WTC11 (cell line): ENCODE results near the gene KIAA1755. TPM values are rescaled to one million over a fixed set of nuclear protein-coding genes. Genes with fewer than 3 reads are reported as not detected.

Experiments used
- ATAC-seq: fragments of 200-7000 bp; cut with Tn5 transposase; 2 replicates; pipeline ENCODE4 v1.10.0; 2021; ENCODE audit warnings: mild to moderate bottlenecking, moderate library complexity
- CTCF ChIA-PET: fragments of 300-600 bp; sonication (Branson Sonifier 250); formaldehyde crosslinking; loops from one replicate; lab custom pipeline; 2021; ENCODE audit warnings: antibody characterized with exemption; lab: Charles Lee
- POLR2A ChIA-PET: fragments of 350-600 bp; sonication (Branson Sonifier 250); formaldehyde crosslinking; loops from one replicate; lab custom pipeline; 2021; ENCODE audit warnings: antibody characterized with exemption; lab: Charles Lee
- DNase-seq: peaks from one replicate; pipeline ENCODE4 v3.0.0; 2021; ENCODE audit warnings: low spot score
- H3K27ac Mint-ChIP-seq: 2 replicates; pipeline ENCODE4 v1.8.0; 2021; ENCODE audit warnings: mixed read lengths
- H3K27me3 Mint-ChIP-seq: 2 replicates; pipeline ENCODE4 v1.8.0; 2021; ENCODE audit warnings: low read depth, mild to moderate bottlenecking, moderate library complexity, mixed read lengths
- H3K36me3 Mint-ChIP-seq: 2 replicates; pipeline ENCODE4 v1.8.0; 2021; ENCODE audit warnings: mixed read lengths
- H3K4me1 Mint-ChIP-seq: 2 replicates; pipeline ENCODE4 v1.8.0; 2022; ENCODE audit warnings: mixed read lengths
- H3K4me3 Mint-ChIP-seq: 2 replicates; pipeline ENCODE4 v1.8.0; 2021; ENCODE audit warnings: mild to moderate bottlenecking, moderate library complexity, mixed read lengths
- H3K9me3 Mint-ChIP-seq: 2 replicates; pipeline ENCODE4 v1.8.0; 2021; ENCODE audit warnings: mixed read lengths
- CBFB ChIP-seq: sonication (generic); formaldehyde crosslinking; IDR thresholded peaks from 2 replicates; pipeline ENCODE4 v1.8.1; 2022; ENCODE audit warnings: mild to moderate bottlenecking, low read depth, missing genetic modification reagents
- FOXK1 ChIP-seq: sonication (generic); formaldehyde crosslinking; IDR thresholded peaks from 2 replicates; pipeline ENCODE4 v1.8.0; 2022; ENCODE audit warnings: mild to moderate bottlenecking, moderate library complexity, missing genetic modification reagents
- FOXP1 ChIP-seq: sonication (generic); formaldehyde crosslinking; IDR thresholded peaks from 2 replicates; pipeline ENCODE4 v1.8.0; 2022; ENCODE audit warnings: missing genetic modification reagents, mild to moderate bottlenecking, moderate library complexity, borderline replicate concordance
- JAZF1 ChIP-seq: fragments of 250-450 bp; sonication (Bioruptor Pico); IDR thresholded peaks from 2 replicates; pipeline ENCODE4 v1.9.0; 2021; ENCODE audit warnings: moderate library complexity, mild to moderate bottlenecking, inconsistent platforms
- MXD4 ChIP-seq: fragments of 250-450 bp; sonication (Bioruptor Pico); IDR thresholded peaks from 2 replicates; pipeline ENCODE4 v1.8.0; 2021; ENCODE audit warnings: mild to moderate bottlenecking, moderate library complexity, borderline replicate concordance
- OVOL2 ChIP-seq: fragments of 250-450 bp; sonication (Bioruptor Pico); IDR thresholded peaks from 2 replicates; pipeline ENCODE4 v1.9.0; 2021; ENCODE audit warnings: mild to moderate bottlenecking, borderline replicate concordance
- RELA ChIP-seq: sonication (generic); formaldehyde crosslinking; IDR thresholded peaks from 2 replicates; pipeline ENCODE4 v1.8.1; 2022; ENCODE audit warnings: missing genetic modification reagents, mild to moderate bottlenecking, borderline replicate concordance
- RORB ChIP-seq: fragments of 250-450 bp; sonication (Bioruptor Pico); IDR thresholded peaks from 2 replicates; pipeline ENCODE4 v1.9.0; 2021; ENCODE audit warnings: mild to moderate bottlenecking
- SP1 ChIP-seq: sonication (generic); formaldehyde crosslinking; conservative IDR thresholded peaks from 2 replicates; pipeline ENCODE4 v1.8.1; 2022; ENCODE audit warnings: missing genetic modification reagents
- TEAD4 ChIP-seq: sonication (generic); formaldehyde crosslinking; IDR thresholded peaks from 2 replicates; pipeline ENCODE4 v1.8.0; 2022; ENCODE audit warnings: mild to moderate bottlenecking, missing genetic modification reagents
- ZBTB21 ChIP-seq: sonication (generic); formaldehyde crosslinking; IDR thresholded peaks from 2 replicates; pipeline ENCODE4 v1.8.1; 2023; ENCODE audit warnings: mild to moderate bottlenecking, missing genetic modification reagents, borderline replicate concordance
- ZNF423 ChIP-seq: fragments of 250-450 bp; sonication (Bioruptor Pico); IDR thresholded peaks from 2 replicates; pipeline ENCODE4 v2.1.2; 2022; ENCODE audit warnings: mild to moderate bottlenecking, moderate library complexity
- total RNA-seq: library from RNA; stranded (reverse); gene quantifications from 3 replicates; pipeline ENCODE4 v1.2.3, GENCODE V29; 2021
- TF ChIP-seq, protein P1 (sequence below): sonication (generic); formaldehyde crosslinking; IDR thresholded peaks from 2 replicates; pipeline ENCODE4 v1.8.0; 2022; ENCODE audit warnings: mild to moderate bottlenecking, missing genetic modification reagents
- TF ChIP-seq, protein P2 (sequence below): sonication (generic); formaldehyde crosslinking; IDR thresholded peaks from 2 replicates; pipeline ENCODE4 v1.8.1; 2022; ENCODE audit warnings: mild to moderate bottlenecking, moderate library complexity, missing genetic modification reagents
- TF ChIP-seq, protein P3 (sequence below): fragments of 250-450 bp; sonication (Bioruptor Pico); IDR thresholded peaks from 2 replicates; pipeline ENCODE4 v1.8.0; 2021; ENCODE audit warnings: mild to moderate bottlenecking
- TF ChIP-seq, protein P4 (sequence below): sonication (generic); formaldehyde crosslinking; IDR thresholded peaks from 2 replicates; pipeline ENCODE4 v1.8.1; 2023; ENCODE audit warnings: mild to moderate bottlenecking, missing genetic modification reagents, moderate library complexity
- TF ChIP-seq, protein P5 (sequence below): fragments of 250-450 bp; sonication (Bioruptor Pico); IDR thresholded peaks from 2 replicates; pipeline ENCODE4 v1.9.0; 2021; ENCODE audit warnings: mild to moderate bottlenecking
- TF ChIP-seq, protein P6 (sequence below): fragments of 250-450 bp; sonication (Bioruptor Pico); IDR thresholded peaks from 2 replicates; pipeline ENCODE4 v2.1.2; 2022; ENCODE audit warnings: mild to moderate bottlenecking, moderate library complexity
- TF ChIP-seq, protein P7 (sequence below): sonication (generic); formaldehyde crosslinking; IDR thresholded peaks from 2 replicates; pipeline ENCODE4 v1.8.1; 2022; ENCODE audit warnings: missing genetic modification reagents, borderline replicate concordance
- TF ChIP-seq, protein P8 (sequence below): fragments of 250-450 bp; sonication (Bioruptor Pico); IDR thresholded peaks from 2 replicates; pipeline ENCODE4 v1.9.0; 2021; ENCODE audit warnings: mild to moderate bottlenecking, borderline replicate concordance

The KIAA1755 gene
- total RNA-seq, 1 experiment from 2014 or later: 0.50 TPM

DNA sequence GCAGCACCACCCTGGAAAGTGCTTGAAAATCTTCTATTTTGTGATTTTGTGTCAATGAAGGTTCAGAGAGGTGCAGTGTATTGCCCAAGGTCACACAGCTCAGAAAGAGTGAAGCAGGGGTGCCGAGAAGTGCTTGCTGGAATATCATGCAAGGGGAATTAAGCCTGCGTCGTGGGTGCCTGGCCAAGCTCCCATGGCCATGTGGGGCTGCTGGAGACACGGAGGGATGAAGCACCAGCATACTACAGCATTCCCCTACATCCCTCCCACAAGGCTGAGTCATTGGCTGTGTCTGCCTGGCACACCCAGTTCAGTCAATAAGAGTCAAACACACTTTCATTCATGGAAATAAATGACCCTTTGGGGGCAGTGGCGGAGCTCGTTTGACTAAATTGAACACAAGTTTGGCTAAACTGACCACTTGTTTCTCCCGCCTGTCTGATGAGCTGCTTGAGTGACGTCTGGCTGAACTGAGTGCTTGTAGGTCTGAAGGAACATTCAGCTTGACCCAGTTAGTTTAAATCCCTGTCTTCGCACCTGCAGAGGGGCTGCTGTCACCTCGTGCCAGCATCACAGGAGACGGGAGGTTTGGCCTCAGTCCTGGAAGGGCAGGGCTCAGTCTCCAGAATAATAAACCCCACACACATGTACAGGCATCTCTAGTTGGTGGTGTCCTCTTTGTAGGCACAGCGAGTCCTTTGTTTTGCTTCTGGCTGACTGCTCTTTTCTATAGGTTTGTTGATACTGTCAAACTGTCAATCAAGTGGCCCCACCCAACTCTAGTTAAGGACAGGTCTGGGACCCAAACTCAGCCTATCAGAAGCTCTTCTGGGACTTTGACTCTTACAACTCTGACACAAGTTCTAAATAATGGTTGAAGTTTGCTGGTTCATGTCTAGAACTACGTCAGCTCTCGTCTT is 87.0 kb downstream of the KIAA1755 start:
- no peak overlapping the region for H3K27ac Mint-ChIP-seq
- peaks cover 4% of the 10 kb centered on the region; the same call in 1 of the 2 replicates for H3K4me1 Mint-ChIP-seq
- ChIA-PET CTCF (interaction anchor here (1.0 to 1.3 kb wide), 5 partner anchors 14 to 148 kb away, joined by 3 to 5 read pairs (median 3); no protein-coding TSS in a partner anchor), POLR2A (no interaction called here)
- no peak for TF ChIP-seq TEAD4 (CRISPR knock-in tag)
- no peak for TF ChIP-seq OVOL2 (CRISPR knock-in tag)
- TF ChIP-seq ZNF423 (CRISPR knock-in tag): no peak
- TF ChIP-seq FOXK1: no peak
- TF ChIP-seq, protein P1, sequence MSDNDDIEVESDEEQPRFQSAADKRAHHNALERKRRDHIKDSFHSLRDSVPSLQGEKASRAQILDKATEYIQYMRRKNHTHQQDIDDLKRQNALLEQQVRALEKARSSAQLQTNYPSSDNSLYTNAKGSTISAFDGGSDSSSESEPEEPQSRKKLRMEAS: no peak
- no peak for TF ChIP-seq RORB (CRISPR knock-in tag)
- TF ChIP-seq FOXP1 (CRISPR knock-in tag): no peak
- TF ChIP-seq, protein P2, sequence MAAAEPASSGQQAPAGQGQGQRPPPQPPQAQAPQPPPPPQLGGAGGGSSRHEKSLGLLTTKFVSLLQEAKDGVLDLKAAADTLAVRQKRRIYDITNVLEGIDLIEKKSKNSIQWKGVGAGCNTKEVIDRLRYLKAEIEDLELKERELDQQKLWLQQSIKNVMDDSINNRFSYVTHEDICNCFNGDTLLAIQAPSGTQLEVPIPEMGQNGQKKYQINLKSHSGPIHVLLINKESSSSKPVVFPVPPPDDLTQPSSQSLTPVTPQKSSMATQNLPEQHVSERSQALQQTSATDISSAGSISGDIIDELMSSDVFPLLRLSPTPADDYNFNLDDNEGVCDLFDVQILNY (CRISPR knock-in tag): no peak
- TF ChIP-seq, protein P3, sequence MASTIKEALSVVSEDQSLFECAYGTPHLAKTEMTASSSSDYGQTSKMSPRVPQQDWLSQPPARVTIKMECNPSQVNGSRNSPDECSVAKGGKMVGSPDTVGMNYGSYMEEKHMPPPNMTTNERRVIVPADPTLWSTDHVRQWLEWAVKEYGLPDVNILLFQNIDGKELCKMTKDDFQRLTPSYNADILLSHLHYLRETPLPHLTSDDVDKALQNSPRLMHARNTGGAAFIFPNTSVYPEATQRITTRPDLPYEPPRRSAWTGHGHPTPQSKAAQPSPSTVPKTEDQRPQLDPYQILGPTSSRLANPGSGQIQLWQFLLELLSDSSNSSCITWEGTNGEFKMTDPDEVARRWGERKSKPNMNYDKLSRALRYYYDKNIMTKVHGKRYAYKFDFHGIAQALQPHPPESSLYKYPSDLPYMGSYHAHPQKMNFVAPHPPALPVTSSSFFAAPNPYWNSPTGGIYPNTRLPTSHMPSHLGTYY: no peak
- TF ChIP-seq ZBTB21 (CRISPR knock-in tag): no peak
- TF ChIP-seq, protein P4, sequence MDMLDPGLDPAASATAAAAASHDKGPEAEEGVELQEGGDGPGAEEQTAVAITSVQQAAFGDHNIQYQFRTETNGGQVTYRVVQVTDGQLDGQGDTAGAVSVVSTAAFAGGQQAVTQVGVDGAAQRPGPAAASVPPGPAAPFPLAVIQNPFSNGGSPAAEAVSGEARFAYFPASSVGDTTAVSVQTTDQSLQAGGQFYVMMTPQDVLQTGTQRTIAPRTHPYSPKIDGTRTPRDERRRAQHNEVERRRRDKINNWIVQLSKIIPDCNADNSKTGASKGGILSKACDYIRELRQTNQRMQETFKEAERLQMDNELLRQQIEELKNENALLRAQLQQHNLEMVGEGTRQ (CRISPR knock-in tag): no peak
- no peak for TF ChIP-seq SP1 (CRISPR knock-in tag)
- TF ChIP-seq, protein P5, sequence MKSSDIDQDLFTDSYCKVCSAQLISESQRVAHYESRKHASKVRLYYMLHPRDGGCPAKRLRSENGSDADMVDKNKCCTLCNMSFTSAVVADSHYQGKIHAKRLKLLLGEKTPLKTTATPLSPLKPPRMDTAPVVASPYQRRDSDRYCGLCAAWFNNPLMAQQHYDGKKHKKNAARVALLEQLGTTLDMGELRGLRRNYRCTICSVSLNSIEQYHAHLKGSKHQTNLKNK: no peak
- no peaks in the 10 kb centered on the region for H3K9me3 Mint-ChIP-seq
- ATAC-seq (no peak), DNase-seq (no peak)
- no peaks in the 10 kb centered on the region for H3K36me3 Mint-ChIP-seq
- H3K27me3 Mint-ChIP-seq: no peaks in the 10 kb centered on the region
- no peak overlapping the region for H3K4me3 Mint-ChIP-seq

DNA sequence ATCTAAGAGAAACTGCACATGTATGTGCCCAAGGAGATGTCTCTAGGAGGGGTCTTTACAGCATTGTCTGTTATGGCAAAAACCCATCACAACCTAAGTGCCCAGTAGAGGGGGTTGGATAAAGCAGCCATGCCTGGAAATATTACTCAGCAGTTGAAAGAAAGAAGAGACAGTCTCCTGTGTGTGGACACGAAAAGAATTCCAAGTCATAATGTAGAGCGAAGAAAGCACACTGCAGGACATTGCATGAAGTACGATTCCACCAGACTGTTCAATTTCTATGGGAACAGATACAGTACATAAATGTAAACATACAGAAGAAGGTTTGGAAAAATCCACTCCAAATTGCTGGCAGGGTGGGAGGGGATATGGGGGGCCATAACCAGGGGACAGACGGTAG is 88.1 kb downstream of the KIAA1755 start:
- H3K36me3 Mint-ChIP-seq: no peaks in the 10 kb centered on the region
- POLR2A ChIA-PET: no interaction called here
- H3K4me3 Mint-ChIP-seq: no peak overlapping the region
- ATAC-seq: no peak
- H3K27ac Mint-ChIP-seq: no peak overlapping the region
- TF ChIP-seq RELA (CRISPR knock-in tag): no peak
- TF ChIP-seq, protein P6, sequence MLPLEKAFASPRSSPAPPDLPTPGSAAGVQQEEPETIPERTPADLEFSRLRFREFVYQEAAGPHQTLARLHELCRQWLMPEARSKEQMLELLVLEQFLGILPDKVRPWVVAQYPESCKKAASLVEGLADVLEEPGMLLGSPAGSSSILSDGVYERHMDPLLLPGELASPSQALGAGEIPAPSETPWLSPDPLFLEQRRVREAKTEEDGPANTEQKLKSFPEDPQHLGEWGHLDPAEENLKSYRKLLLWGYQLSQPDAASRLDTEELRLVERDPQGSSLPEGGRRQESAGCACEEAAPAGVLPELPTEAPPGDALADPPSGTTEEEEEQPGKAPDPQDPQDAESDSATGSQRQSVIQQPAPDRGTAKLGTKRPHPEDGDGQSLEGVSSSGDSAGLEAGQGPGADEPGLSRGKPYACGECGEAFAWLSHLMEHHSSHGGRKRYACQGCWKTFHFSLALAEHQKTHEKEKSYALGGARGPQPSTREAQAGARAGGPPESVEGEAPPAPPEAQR (CRISPR knock-in tag): no peak
- H3K9me3 Mint-ChIP-seq: no peaks in the 10 kb centered on the region
- DNase-seq: no peak
- H3K4me1 Mint-ChIP-seq: peaks cover 4% of the 10 kb centered on the region; the same call in 1 of the 2 replicates
- CTCF ChIA-PET: no interaction called here
- no peaks in the 10 kb centered on the region for H3K27me3 Mint-ChIP-seq

DNA sequence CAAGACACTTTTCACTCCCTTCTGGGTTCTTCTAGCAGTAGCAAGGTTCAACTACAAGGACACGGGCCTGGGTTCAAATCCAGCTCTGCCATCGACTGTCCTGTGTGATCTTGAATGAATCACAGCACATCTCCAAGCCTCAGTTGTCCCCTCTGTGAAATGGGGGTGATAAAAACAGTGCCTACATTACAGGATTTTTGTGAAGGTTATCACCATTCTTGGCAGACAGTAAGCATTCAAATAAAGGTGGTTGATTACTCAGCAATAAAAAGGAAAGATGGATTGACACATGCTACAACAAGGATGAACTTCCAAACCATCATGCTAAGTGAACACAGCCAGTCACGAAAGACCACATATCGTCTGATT is 88.9 kb downstream of the KIAA1755 start:
- Mint-ChIP-seq H3K9me3 (no peaks in the 10 kb centered on the region), H3K36me3 (no peaks in the 10 kb centered on the region), H3K4me1 (peaks cover 4% of the 10 kb centered on the region; the same call in 1 of the 2 replicates), H3K27ac (no peak overlapping the region), H3K4me3 (no peak overlapping the region), H3K27me3 (no peaks in the 10 kb centered on the region)
- DNase-seq (no peak), ATAC-seq (no peak)
- ChIA-PET POLR2A (no interaction called here), CTCF (no interaction called here)
- TF ChIP-seq, protein P7, sequence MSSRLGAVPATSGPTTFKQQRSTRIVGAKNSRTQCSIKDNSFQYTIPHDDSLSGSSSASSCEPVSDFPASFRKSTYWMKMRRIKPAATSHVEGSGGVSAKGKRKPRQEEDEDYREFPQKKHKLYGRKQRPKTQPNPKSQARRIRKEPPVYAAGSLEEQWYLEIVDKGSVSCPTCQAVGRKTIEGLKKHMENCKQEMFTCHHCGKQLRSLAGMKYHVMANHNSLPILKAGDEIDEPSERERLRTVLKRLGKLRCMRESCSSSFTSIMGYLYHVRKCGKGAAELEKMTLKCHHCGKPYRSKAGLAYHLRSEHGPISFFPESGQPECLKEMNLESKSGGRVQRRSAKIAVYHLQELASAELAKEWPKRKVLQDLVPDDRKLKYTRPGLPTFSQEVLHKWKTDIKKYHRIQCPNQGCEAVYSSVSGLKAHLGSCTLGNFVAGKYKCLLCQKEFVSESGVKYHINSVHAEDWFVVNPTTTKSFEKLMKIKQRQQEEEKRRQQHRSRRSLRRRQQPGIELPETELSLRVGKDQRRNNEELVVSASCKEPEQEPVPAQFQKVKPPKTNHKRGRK (CRISPR knock-in tag): no peak
- TF ChIP-seq JAZF1 (CRISPR knock-in tag) (no peak), MXD4 (CRISPR knock-in tag) (no peak), CBFB (no peak)
- TF ChIP-seq, protein P8, sequence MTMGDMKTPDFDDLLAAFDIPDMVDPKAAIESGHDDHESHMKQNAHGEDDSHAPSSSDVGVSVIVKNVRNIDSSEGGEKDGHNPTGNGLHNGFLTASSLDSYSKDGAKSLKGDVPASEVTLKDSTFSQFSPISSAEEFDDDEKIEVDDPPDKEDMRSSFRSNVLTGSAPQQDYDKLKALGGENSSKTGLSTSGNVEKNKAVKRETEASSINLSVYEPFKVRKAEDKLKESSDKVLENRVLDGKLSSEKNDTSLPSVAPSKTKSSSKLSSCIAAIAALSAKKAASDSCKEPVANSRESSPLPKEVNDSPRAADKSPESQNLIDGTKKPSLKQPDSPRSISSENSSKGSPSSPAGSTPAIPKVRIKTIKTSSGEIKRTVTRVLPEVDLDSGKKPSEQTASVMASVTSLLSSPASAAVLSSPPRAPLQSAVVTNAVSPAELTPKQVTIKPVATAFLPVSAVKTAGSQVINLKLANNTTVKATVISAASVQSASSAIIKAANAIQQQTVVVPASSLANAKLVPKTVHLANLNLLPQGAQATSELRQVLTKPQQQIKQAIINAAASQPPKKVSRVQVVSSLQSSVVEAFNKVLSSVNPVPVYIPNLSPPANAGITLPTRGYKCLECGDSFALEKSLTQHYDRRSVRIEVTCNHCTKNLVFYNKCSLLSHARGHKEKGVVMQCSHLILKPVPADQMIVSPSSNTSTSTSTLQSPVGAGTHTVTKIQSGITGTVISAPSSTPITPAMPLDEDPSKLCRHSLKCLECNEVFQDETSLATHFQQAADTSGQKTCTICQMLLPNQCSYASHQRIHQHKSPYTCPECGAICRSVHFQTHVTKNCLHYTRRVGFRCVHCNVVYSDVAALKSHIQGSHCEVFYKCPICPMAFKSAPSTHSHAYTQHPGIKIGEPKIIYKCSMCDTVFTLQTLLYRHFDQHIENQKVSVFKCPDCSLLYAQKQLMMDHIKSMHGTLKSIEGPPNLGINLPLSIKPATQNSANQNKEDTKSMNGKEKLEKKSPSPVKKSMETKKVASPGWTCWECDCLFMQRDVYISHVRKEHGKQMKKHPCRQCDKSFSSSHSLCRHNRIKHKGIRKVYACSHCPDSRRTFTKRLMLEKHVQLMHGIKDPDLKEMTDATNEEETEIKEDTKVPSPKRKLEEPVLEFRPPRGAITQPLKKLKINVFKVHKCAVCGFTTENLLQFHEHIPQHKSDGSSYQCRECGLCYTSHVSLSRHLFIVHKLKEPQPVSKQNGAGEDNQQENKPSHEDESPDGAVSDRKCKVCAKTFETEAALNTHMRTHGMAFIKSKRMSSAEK (CRISPR knock-in tag): no peak
